Vagina (tissue), 2 donors: ENCODE results near the gene NAGPA.

Experiments
- POLR2A ChIP-seq, 2 donors: fragments of 450-650 bp; IDR thresholded peaks; one replicate each; pipeline ENCODE4 v1.6.1; 2017; ENCODE audit warnings: antibody characterized with exemption in 2 of 2, mild to moderate bottlenecking in 2 of 2, moderate library complexity in 2 of 2
- POLR2AphosphoS5 ChIP-seq, 2 donors: sonication (generic); formaldehyde crosslinking; IDR thresholded peaks; one replicate each; pipeline ENCODE4 v1.9.0; 2017; ENCODE audit warnings: antibody characterized with exemption in 2 of 2, mild to moderate bottlenecking in 2 of 2, low read depth in 1 of 2; ENCODE audit not compliant: insufficient read depth in 1 of 2
- TF ChIP-seq, protein P1 (sequence below), 3 experiments: fragments of 450-650 bp in 2 of 3; fragments of 200-600 bp in 1 of 3; sonication (generic) in 1 of 3; IDR thresholded peaks; one replicate each; pipeline ENCODE4 v1.5.1; 2017 to 2019; ENCODE audit warnings: antibody characterized with exemption in 3 of 3, mild to moderate bottlenecking in 2 of 3, moderate library complexity in 2 of 3

GRCh38 chr16:4979736-4980660 is 53.7 kb downstream of the NAGPA start:
- TF ChIP-seq, protein P1, sequence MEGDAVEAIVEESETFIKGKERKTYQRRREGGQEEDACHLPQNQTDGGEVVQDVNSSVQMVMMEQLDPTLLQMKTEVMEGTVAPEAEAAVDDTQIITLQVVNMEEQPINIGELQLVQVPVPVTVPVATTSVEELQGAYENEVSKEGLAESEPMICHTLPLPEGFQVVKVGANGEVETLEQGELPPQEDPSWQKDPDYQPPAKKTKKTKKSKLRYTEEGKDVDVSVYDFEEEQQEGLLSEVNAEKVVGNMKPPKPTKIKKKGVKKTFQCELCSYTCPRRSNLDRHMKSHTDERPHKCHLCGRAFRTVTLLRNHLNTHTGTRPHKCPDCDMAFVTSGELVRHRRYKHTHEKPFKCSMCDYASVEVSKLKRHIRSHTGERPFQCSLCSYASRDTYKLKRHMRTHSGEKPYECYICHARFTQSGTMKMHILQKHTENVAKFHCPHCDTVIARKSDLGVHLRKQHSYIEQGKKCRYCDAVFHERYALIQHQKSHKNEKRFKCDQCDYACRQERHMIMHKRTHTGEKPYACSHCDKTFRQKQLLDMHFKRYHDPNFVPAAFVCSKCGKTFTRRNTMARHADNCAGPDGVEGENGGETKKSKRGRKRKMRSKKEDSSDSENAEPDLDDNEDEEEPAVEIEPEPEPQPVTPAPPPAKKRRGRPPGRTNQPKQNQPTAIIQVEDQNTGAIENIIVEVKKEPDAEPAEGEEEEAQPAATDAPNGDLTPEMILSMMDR (IDR thresholded peaks at IDR 0.05) = no peak
- TF ChIP-seq POLR2A (IDR thresholded peaks at IDR 0.05) = no peak
- TF ChIP-seq POLR2AphosphoS5 (IDR thresholded peaks at IDR 0.05; ENCODE audit: insufficient read depth in 1 of 2, low read depth in 1 of 2) = no peak
